IPS DF 4.7 (cell line): ENCODE data around the gene SSX7.
"Not testable (repeated sequence)": the region's sequence is repeated elsewhere in the genome, so short reads cannot be mapped to it uniquely, and the experiment has no call there.

Experiments used
- DNase-seq: peaks from one replicate; pipeline ENCODE4 v3.0.0-alpha.2; 2013; ENCODE audit warnings: low spot score; ENCODE audit errors: extremely low read depth

SSX7 gene

GRCh38 chrX:52654800-52655199, at the start of gene SSX7:
Gene SSX7, minus strand, starts transcription at chrX:52654900. Its CDS starts 1,428 bp downstream, at chrX:52653472.
- not testable (repeated sequence) for DNase-seq

GRCh38 chrX:52692034-52692433, 37.3 kb upstream of the SSX7 start:
- not testable (repeated sequence) for DNase-seq

- DNase-seq, result not testable (repeated sequence)
These were observed 7.5 kb upstream of the SSX7 start for GRCh38 chrX:52662218-52662617.

- DNase-seq, result not testable (repeated sequence)
These were observed 775 bp upstream of the SSX7 start for GRCh38 chrX:52655475-52655874.

GRCh38 chrX:52650676-52651075, 4.0 kb downstream of the SSX7 start:
- not testable (repeated sequence) for DNase-seq

GRCh38 chrX:52648956-52649355, 5.7 kb downstream of the SSX7 start:
- not testable (repeated sequence) for DNase-seq

GRCh38 chrX:52628483-52628882, 26.2 kb downstream of the SSX7 start:
- DNase-seq, result not testable (repeated sequence)

GRCh38 chrX:52620661-52621060, 34.0 kb downstream of the SSX7 start:
- DNase-seq, result not testable (repeated sequence)

GRCh38 chrX:52608961-52609360, 45.7 kb downstream of the SSX7 start:
- DNase-seq, result no peak

GRCh38 chrX:52603151-52603550, 51.5 kb downstream of the SSX7 start:
- DNase-seq, result not testable (repeated sequence)

- DNase-seq, result no peak
These were observed 55.8 kb downstream of the SSX7 start for GRCh38 chrX:52598886-52599285.

- DNase-seq, result no peak
These were observed 60.0 kb downstream of the SSX7 start for GRCh38 chrX:52594658-52595057.
